Measurements from ENCODE around the gene CBFA2T2.

The CBFA2T2 gene

DNA sequence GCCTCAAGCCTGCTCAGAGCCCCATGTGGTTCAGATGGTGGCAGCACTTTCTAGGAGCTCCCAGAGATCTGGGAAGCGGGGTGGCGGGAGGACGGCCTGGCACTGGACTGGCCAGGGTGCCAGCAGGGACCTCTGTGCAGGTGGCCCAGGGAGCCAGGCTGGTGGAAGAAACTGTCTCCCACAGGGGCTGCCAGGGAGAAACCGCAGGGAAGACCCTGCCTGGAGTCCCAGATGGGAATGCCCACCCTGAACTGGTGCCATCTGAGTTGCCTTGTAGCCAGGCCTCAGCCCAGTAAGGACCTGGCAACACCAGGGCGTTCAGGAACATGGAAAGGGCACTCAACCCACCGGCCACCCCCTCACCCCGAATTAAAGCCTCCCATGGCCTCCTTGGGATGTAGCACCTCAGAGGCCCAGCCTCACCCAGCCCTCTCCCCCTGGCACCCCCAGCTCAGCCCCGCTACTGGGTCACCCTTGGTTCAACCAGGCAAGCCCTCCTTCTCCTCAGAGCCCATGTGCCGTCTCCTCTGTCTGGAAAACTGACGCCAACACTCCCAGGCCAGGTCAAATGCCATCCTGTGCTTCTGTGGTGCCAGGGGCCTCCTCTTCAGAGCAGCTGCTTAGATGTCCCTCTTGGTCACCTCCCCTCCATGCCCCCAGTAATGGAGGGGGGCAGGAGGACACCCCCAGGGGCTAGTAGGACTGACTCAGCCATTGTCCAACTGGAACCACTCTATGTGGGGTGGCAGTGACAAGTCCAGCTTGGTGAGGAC lies 166.3 kb downstream of the CBFA2T2 start:
- no peak for DNase-seq

DNA sequence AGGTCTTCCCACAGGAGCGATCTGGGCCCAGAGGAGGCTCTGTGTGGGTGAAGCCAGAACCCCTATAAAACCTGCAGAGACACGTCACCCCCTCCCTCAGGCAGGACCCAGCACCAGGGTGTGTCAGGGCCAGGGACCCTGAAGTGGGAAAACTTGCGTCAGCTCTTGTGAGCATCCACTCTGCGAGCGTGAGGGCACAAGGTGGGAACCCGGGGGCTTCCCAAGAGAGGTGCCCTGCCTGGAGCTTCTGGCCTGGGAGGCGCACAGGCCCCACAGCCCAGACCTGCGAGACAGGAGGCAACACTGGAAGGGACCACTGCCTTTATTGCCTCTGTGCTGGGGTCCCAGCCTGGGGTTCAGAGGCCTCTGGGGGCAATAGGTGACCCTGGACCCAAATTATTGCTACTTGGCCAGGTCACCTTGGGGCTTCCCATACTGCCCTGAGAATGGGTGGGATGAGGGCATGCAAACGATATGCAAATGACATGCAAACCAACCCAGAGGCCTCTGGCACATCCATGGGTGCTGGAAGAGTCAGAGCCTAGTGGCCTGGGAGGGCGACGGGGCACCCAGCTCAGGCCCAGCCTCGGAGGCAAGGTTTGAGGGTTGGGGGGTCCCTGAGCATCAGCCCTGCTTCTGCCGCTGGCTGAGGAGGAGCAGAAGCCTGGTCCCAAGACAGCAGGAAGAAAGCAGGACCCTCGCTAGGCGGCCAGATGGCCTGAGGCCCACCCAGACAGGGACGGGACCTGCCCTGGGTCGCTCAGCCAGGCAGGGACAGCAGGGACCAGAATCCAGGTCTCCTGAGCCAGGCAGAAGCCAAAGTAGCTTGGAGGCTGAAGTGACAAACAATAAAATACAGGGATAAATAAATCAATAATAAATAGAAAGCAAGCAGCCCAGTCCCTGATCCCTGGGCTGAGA lies 167.1 kb downstream of the CBFA2T2 start:
- DNase-seq, result no peak

GRCh38 chr20:33657704-33658095 lies 167.8 kb downstream of the CBFA2T2 start:
- no peak for DNase-seq

DNA sequence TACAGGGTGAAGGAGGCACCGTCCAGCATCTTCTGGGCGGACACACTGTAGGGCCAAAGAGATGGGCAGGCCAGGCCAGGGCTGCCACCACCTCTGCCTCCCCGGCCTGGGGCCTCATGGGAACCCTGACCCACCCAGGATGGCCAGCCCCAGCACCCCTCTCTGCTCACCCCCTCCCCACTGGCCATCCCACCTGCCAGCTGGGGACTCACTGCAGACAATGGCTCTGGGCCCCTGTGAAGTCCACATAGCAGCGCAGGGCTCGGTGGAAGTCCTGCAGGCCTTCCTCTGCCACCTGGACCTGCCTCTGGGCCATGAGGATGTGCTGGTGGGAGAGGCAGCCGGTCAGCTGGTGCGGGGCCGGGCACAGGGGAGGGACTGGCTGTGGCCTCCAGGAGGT lies 168.6 kb downstream of the CBFA2T2 start:
- no peak for DNase-seq

- no peak for DNase-seq
Observed at GRCh38 chr20:33658929-33659328, 169.0 kb downstream of the CBFA2T2 start.

DNA sequence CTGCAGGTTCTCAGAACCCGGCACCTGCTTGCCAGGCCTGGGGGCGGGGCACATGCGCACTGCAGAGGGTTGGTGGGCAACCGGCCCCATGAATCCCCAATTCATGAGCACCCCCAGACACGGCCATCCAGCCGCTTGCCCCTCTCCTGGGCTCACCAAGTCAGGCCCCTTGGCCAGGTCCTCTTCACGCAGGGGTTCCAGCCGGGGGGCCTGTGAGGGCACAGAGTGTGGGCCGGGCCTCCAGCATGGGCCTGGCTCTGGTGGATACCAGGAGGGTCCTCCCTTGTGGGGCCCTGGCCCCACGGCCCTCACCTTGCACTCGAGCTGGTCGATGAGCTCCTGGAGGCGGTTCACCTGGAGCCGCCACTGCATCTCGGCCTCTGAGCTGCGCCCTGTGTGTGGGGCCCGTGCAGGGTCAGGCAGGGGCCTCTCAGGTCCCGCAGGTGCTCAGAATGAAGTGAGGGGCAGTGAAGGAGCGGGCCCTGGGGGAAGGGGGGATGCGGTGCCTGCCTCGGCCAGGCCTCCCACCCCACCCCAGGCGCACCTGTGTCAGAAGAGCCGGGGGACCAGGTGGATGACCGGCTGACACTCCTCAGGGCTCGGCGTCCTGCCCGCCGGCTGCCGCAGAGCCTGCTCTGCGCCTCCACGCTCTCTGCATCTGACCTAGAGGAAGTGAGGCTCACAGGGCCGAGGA lies 169.6 kb downstream of the CBFA2T2 start:
- DNase-seq, result no peak

DNA sequence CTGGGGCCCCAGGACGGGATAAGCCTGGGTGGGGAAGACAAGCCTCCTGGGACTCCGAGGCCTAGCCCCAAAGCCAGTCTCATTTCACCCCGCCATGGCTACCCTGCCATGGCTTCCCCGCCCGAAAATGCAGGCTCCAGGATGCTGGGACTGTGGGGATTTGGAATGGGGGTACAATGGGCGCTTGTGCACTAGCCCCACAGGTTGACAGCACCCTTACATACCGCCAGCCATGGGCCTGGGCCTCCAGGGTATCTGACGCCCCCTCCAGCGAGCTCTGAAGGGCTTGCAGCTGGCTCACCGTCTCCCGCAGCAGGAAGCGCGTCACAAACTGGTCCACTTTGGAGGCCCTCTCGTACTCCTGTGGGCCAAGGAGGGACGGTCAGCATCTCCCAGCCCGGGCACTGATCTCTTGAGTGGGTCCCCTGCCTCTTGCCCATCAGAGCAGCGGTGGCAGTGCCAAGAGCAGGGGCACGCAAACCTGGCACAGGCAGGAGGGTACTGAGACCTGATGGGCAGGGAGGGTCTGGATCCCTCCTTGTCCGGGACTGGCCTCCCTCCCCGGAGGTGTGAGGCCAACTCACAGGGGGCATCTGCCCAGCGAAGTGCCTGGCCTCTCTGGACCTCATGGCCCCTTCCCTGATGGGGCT lies 170.3 kb downstream of the CBFA2T2 start:
- no peak for DNase-seq

DNA sequence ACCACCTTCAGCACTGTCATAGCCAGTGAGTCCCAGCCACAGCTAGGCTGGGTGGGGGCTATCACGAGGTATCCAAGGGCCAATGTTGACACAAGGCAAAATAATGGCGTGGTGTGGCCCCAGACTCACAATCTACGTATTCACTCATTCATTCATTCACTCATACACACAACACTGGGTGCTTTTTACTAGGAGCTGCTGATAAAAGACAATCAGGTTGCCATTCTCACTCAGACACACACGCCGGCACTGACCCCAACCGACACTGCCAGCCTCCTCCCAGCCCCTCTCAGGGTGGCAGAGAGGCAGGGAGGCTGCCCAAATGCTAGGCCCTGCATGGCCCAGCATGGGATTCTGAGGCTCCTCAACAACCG lies 170.8 kb downstream of the CBFA2T2 start:
- DNase-seq, result no peak

DNA sequence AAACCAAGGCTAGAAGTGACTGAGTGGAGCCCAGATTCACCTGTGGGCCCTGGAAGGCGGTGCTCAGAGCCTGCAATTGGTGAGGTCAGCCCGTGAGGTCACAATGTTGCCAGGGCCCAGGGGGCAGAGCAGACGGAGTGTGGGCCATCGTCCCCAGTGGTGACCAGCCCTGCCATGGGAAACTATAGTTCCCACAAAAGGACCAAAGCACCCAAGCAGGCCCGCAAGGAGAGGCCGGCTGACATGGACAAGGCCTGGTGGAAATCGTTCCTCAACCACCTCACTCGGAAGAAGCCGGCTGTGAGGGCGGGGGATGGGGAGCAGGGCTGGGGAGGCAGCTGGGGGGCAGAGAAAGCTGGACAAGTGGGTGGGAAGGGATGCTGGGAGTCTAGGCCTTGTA lies 172.3 kb downstream of the CBFA2T2 start, which contains the start of gene C20orf144:
C20orf144 (plus strand) TSS at position 156 of the 400 bp plus-strand sequence; CDS start at position 175, 19 bp downstream.
- DNase-seq, result no peak

DNA sequence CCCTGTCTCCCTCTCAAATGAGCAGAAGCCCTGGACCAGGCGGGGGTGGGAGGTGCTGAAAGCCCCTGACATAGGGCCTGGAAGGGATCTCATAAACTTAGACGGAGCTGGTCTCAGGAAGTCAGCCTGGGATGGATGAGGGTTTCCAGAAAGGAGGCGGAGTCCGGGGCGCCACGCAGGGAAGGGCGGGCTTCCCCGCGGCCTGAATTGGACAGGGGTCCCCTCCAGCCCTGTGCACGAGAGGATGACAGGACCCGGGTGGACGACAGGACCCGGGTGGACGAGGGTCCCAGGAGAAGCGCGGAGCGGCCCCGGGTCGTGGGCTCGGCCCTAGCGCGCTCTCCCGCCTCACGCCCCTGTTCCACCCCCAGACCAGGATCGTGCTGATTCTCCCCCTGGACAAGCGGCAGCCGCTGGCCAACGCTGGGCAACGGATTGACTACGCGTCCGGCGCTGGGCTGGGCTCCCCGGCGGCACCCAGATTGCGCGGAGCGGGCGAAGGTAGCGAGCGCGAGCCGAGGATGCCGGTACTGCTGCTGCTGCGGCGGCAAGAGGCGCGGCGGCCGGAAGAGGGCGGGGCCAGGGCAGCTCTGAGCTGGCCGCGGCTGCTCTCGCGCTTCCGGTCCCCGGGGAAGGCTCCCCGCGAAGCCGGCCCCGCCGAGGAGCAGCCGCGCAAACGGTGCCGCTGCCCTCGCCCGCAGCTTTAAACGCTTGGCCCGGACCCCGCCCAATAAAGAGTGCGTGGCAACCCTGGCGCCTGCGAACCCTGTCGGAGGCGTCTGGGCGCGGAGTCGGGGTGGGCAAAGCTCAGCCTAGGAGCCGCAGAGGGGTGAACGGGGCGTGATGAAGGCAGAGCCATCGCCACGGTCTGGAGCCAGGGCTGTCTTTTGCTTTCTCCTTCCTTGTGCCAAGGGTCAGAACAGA lies 173.5 kb downstream of the CBFA2T2 start:
- peak; percentile 65 for DNase-seq

- no peak for DNase-seq
Observed at GRCh38 chr20:33664085-33664761, 174.3 kb downstream of the CBFA2T2 start.

GRCh38 chr20:33664762-33665144 lies 174.9 kb downstream of the CBFA2T2 start:
- no peak for DNase-seq

DNA sequence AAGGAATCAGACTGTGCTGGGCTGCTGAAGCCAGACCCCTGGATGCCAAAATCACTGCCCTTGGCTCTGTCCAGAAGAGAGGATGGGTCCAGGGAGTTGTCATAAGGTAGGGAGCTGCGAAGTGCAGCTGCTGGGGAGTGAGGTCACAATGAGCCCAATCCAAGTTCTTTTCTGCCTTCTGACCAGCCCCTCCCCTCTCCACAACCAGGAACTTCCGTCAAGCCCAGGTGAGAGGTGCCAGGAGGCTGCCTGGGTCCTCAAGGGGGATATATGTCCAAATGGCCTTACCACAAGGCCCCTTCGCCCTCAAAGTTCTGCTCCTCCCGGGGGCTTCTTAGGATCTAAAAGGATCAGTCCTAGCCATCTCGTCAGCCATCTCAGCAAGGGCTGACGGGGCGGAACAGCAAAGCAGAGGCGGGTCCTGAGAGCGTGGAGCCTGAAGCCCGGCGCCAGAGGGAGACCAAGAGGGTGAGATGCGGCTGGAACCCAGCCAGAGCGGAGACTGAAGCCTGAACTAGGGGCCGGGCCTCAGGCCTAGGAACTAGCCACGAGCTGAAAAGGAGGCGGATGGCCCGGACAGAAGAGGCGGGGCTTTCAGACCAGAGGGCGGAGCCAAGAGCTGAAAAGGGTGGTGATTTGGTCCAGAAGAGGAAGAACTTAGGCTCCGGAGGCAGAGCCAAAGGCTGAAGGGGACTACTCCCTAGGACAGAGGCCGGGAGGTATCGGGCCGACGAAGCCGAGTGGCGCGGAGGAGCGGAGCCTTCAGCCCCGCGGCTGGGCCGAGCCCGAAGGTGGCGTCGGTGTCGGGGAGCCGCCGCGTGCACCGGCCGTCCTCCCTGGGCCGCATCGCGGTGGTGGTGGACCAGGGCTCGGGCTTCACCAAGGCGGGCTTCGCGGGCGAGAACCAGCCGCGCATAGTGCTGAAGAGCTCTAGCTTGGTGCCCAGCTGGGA lies 176.7 kb downstream of the CBFA2T2 start, which contains the start of gene ACTL10:
ACTL10 (plus strand) TSS at position 651 of the 952 bp plus-strand sequence. CDS start 555 bp downstream, outside the sequence.
- DNase-seq, result peak; percentile 59

DNA sequence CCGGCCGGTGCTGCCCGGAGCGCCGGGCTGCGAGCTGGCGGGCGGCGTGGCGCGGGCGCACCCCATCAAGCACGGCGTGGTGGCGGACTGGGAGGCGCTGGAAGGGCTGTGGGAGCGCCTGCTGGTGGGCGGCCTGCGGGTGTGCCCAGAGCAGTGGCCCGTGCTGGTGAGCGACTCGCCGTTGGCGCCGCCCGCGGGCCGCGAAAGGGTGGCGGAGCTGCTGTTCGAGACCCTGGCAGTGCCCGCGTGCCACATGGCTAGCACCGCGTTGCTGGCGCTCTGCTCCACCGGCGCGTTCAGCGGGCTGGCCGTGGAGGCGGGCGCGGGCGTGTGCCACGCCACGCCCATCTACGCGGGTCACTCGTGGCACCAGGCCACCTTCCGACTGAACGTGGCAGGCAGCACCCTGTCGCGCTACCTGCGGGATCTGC lies 177.4 kb downstream of the CBFA2T2 start:
- DNase-seq, result no peak

DNA sequence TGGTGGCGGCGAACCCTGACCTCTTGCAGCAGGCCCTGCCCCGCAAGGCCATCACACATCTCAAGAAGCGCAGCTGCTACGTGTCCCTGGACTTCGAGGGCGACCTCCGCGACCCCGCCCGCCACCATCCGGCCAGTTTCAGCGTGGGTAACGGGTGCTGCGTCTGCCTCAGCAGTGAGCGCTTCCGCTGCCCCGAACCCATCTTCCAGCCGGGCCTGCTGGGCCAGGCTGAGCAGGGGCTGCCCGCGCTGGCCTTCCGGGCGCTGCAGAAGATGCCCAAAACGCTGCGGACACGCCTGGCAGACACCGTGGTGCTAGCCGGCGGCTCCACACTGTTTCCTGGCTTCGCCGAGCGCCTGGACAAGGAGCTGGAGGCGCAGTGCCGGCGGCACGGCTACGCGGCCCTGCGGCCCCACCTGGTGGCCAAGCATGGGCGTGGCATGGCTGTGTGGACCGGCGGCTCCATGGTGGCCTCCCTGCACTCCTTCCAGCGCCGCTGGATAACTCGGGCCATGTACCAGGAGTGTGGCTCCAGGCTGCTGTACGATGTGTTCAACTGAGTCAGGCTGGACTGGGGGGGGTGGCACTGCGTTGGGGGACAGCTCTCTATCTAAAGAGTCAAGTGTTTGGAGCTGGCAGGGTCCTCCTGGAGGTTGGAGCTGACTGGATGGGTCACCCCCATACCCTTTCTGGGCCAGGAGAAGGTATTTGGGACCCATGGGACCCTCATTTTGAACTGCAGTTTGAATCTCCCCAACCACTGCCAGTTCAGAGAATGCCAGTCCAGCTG lies 178.0 kb downstream of the CBFA2T2 start:
- peak; percentile 69 for DNase-seq

- no peak for DNase-seq
Observed at GRCh38 chr20:33668466-33669155, 178.7 kb downstream of the CBFA2T2 start.

DNA sequence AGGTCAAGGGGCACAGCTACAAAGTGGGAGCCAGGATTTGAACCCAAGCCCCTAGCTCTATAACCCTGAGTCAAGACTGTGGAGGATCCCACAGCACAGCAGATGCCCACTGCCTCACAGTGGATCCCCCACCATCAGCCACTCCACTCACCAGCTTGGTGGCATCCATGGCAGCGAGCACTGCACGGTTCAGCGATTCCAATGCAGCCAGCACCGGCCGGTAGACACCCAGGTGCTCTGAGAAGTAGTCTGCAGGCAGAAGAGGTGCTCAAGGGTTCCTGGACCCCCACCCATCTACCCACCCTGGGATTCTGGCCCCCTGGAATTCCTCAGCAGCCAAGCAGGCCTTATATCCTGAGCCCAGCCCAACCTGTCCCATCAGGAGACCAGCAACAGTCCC lies 179.3 kb downstream of the CBFA2T2 start:
- DNase-seq, result no peak

All from activated CD4-positive, alpha-beta T cell treated with anti-CD3 and anti-CD28 coated beads for 1 hour (primary cell).